Ectodermal cell (in vitro differentiated cells): ENCODE results near the gene APLNR.

Experiments used
- H3K27ac ChIP-seq: 2 replicates; pipeline ENCODE4 v1.7.0; 2013; ENCODE audit warnings: mild to moderate bottlenecking, low read depth, low read length; ENCODE audit not compliant: insufficient read depth, poor library complexity, severe bottlenecking
- H3K27me3 ChIP-seq: 2 replicates; pipeline ENCODE4 v1.7.0; 2013; ENCODE audit warnings: mild to moderate bottlenecking, low read length; ENCODE audit not compliant: insufficient read depth, control insufficient read depth, poor library complexity, severe bottlenecking
- H3K36me3 ChIP-seq: one replicate; pipeline ENCODE4 v1.7.0; 2013; ENCODE audit warnings: low read length; ENCODE audit not compliant: control insufficient read depth, insufficient read depth
- H3K4me1 ChIP-seq: one replicate; pipeline ENCODE4 v1.7.0; 2013; ENCODE audit warnings: low read length; ENCODE audit not compliant: control insufficient read depth, insufficient read depth
- H3K4me3 ChIP-seq: 2 replicates; pipeline ENCODE4 v1.7.0; 2013; ENCODE audit warnings: low read depth, low read length, control low read depth; ENCODE audit not compliant: insufficient read depth
- H3K9me3 ChIP-seq: 2 replicates; pipeline ENCODE4 v1.7.0; 2013; ENCODE audit warnings: mild to moderate bottlenecking, low read length, moderate library complexity; ENCODE audit not compliant: control insufficient read depth
- WGBS, 2 experiments: methylation state at CpG; one replicate each; pipeline ENCODE4 v1.1.7; 2013; ENCODE audit warnings: missing lambda C conversion rate in 2 of 2; 5-methylcytosine and 5-hydroxymethylcytosine counted together

APLNR gene

GRCh38 chr11:57235761-57236703 lies 1.0 kb downstream of the APLNR start:
- no peaks in the 10 kb centered on the region for H3K36me3 ChIP-seq
- H3K27me3 ChIP-seq = no peaks in the 10 kb centered on the region
- no peak overlapping the region for H3K4me3 ChIP-seq
- no peaks in the 10 kb centered on the region for H3K9me3 ChIP-seq
- peaks cover 47% of the 10 kb centered on the region for H3K4me1 ChIP-seq
- 96 to 97% methylated on average over 39 of the region's 39 CpGs for WGBS, 2 experiments
- H3K27ac ChIP-seq = no peak overlapping the region

GRCh38 chr11:57233702-57234101 lies 3.3 kb downstream of the APLNR start:
- Histone ChIP-seq H3K27me3 (no peaks in the 10 kb centered on the region), H3K4me1 (peaks cover 50% of the 10 kb centered on the region), H3K4me3 (no peak overlapping the region), H3K36me3 (no peaks in the 10 kb centered on the region), H3K9me3 (no peaks in the 10 kb centered on the region), H3K27ac (no peak overlapping the region)
- 92 to 93% methylated on average over 5 of the region's 5 CpGs for WGBS, 2 experiments

GRCh38 chr11:57231539-57232253 lies 5.4 kb downstream of the APLNR start:
- Histone ChIP-seq H3K4me3 (no peak overlapping the region), H3K9me3 (no peaks in the 10 kb centered on the region), H3K4me1 (peaks cover 45% of the 10 kb centered on the region), H3K27me3 (no peaks in the 10 kb centered on the region), H3K36me3 (no peaks in the 10 kb centered on the region), H3K27ac (no peak overlapping the region)
- WGBS, 2 experiments = 75 to 76% methylated on average over 3 of the region's 3 CpGs

GRCh38 chr11:57230791-57231538 lies 6.1 kb downstream of the APLNR start:
- WGBS, 2 experiments = 56 to 58% methylated on average over 18 of the region's 18 CpGs
- Histone ChIP-seq H3K27ac (no peak overlapping the region), H3K36me3 (no peaks in the 10 kb centered on the region), H3K9me3 (no peaks in the 10 kb centered on the region), H3K4me3 (no peak overlapping the region), H3K4me1 (peaks cover 42% of the 10 kb centered on the region), H3K27me3 (no peaks in the 10 kb centered on the region)

- Histone ChIP-seq H3K4me1 (peaks cover 36% of the 10 kb centered on the region), H3K36me3 (no peaks in the 10 kb centered on the region), H3K4me3 (no peak overlapping the region), H3K27ac (no peak overlapping the region), H3K27me3 (no peaks in the 10 kb centered on the region), H3K9me3 (no peaks in the 10 kb centered on the region)
- WGBS, 2 experiments = 80 to 82% methylated on average over 4 to 5 of the region's 5 CpGs
Measured at GRCh38 chr11:57230316-57230715, 6.7 kb downstream of the APLNR start.

- H3K36me3 ChIP-seq = no peaks in the 10 kb centered on the region
- 78 to 86% methylated on average over 3 of the region's 3 CpGs for WGBS, 2 experiments
- H3K4me1 ChIP-seq = peaks cover 30% of the 10 kb centered on the region
- no peak overlapping the region for H3K4me3 ChIP-seq
- no peaks in the 10 kb centered on the region for H3K9me3 ChIP-seq
- H3K27ac ChIP-seq = no peak overlapping the region
- H3K27me3 ChIP-seq = no peaks in the 10 kb centered on the region
Measured at GRCh38 chr11:57228600-57228999, 8.4 kb downstream of the APLNR start.

- Histone ChIP-seq H3K27me3 (no peaks in the 10 kb centered on the region), H3K36me3 (no peaks in the 10 kb centered on the region), H3K4me1 (peaks cover 11% of the 10 kb centered on the region), H3K9me3 (no peaks in the 10 kb centered on the region), H3K4me3 (no peak overlapping the region), H3K27ac (no peak overlapping the region)
Measured at GRCh38 chr11:57224537-57224936, 12.5 kb downstream of the APLNR start.

GRCh38 chr11:57224128-57224527 lies 12.9 kb downstream of the APLNR start:
- H3K4me3 ChIP-seq = no peak overlapping the region
- H3K27ac ChIP-seq = no peak overlapping the region
- H3K4me1 ChIP-seq = peaks cover 11% of the 10 kb centered on the region
- no peaks in the 10 kb centered on the region for H3K36me3 ChIP-seq
- H3K9me3 ChIP-seq = no peaks in the 10 kb centered on the region
- 50 to 61% methylated on average over 2 of the region's 2 CpGs for WGBS, 2 experiments
- no peaks in the 10 kb centered on the region for H3K27me3 ChIP-seq

GRCh38 chr11:57223601-57224000 lies 13.4 kb downstream of the APLNR start:
- Histone ChIP-seq H3K4me1 (peaks cover 11% of the 10 kb centered on the region), H3K9me3 (no peaks in the 10 kb centered on the region), H3K27ac (no peak overlapping the region), H3K27me3 (no peaks in the 10 kb centered on the region), H3K4me3 (no peak overlapping the region), H3K36me3 (no peaks in the 10 kb centered on the region)
- 84 to 91% methylated on average over 3 of the region's 3 CpGs for WGBS, 2 experiments

GRCh38 chr11:57222239-57222638 lies 14.8 kb downstream of the APLNR start:
- Histone ChIP-seq H3K4me3 (no peak overlapping the region), H3K27me3 (no peaks in the 10 kb centered on the region), H3K4me1 (peaks cover 11% of the 10 kb centered on the region), H3K36me3 (no peaks in the 10 kb centered on the region), H3K27ac (no peak overlapping the region), H3K9me3 (no peaks in the 10 kb centered on the region)
- 42 to 48% methylated on average over 1 of the region's 1 CpG for WGBS, 2 experiments
